Parathyroid adenoma (tissue), 2 donors: ENCODE measurements around the gene HRC.

ENCODE experiments used
- H2AFZ ChIP-seq: fragments of 300-600 bp; sonication (generic); one replicate; pipeline ENCODE4 v1.7.0; 2017; ENCODE audit warnings: antibody characterized with exemption, mild to moderate bottlenecking
- H3K27ac ChIP-seq: fragments of 300-600 bp; sonication (generic); one replicate; pipeline ENCODE4 v1.7.0; 2017
- H3K27me3 ChIP-seq: fragments of 300-600 bp; sonication (generic); one replicate; pipeline ENCODE4 v1.7.0; 2017; ENCODE audit warnings: low read length; ENCODE audit not compliant: control insufficient read depth, insufficient read depth
- H3K36me3 ChIP-seq: fragments of 300-600 bp; sonication (generic); one replicate; pipeline ENCODE4 v1.7.0; 2017; ENCODE audit warnings: low read length; ENCODE audit not compliant: control insufficient read depth, insufficient read depth
- H3K4me1 ChIP-seq: fragments of 300-600 bp; sonication (generic); one replicate; pipeline ENCODE4 v1.7.0; 2017; ENCODE audit warnings: control low read depth
- H3K4me2 ChIP-seq: fragments of 300-600 bp; sonication (generic); one replicate; pipeline ENCODE4 v1.7.0; 2017; ENCODE audit warnings: low read length
- H3K4me3 ChIP-seq: fragments of 300-600 bp; sonication (generic); one replicate; pipeline ENCODE4 v1.7.0; 2017; ENCODE audit warnings: low read depth, low read length
- H3K79me2 ChIP-seq: fragments of 300-600 bp; sonication (generic); one replicate; pipeline ENCODE4 v1.7.0; 2017; ENCODE audit warnings: control low read depth
- H3K9ac ChIP-seq: fragments of 300-600 bp; sonication (generic); one replicate; pipeline ENCODE4 v1.7.0; 2017; ENCODE audit warnings: mild to moderate bottlenecking
- H3K9me3 ChIP-seq: fragments of 300-600 bp; sonication (generic); one replicate; pipeline ENCODE4 v1.7.0; 2017; ENCODE audit warnings: low read length; ENCODE audit not compliant: control insufficient read depth
- CTCF ChIP-seq: fragments of 300-600 bp; sonication (generic); IDR thresholded peaks from one replicate; pipeline ENCODE4 v1.7.0; 2017; ENCODE audit warnings: antibody characterized with exemption, mild to moderate bottlenecking
- donor health status: primary hyperparathyroidism.

HRC gene

GRCh38 chr19:49109569-49110233 lies 45.5 kb downstream of the HRC start:
- H3K9me3 ChIP-seq = no peaks in the 10 kb centered on the region
- H2AFZ ChIP-seq = no peak overlapping the region
- TF ChIP-seq CTCF = no peak
- H3K4me1 ChIP-seq = peaks cover 4% of the 10 kb centered on the region
- no peaks in the 10 kb centered on the region for H3K36me3 ChIP-seq
- H3K4me2 ChIP-seq = no peak overlapping the region
- H3K27ac ChIP-seq = no peak overlapping the region
- no peak overlapping the region for H3K4me3 ChIP-seq
- no peaks in the 10 kb centered on the region for H3K79me2 ChIP-seq
- H3K27me3 ChIP-seq = no peaks in the 10 kb centered on the region
- no peak overlapping the region for H3K9ac ChIP-seq

DNA sequence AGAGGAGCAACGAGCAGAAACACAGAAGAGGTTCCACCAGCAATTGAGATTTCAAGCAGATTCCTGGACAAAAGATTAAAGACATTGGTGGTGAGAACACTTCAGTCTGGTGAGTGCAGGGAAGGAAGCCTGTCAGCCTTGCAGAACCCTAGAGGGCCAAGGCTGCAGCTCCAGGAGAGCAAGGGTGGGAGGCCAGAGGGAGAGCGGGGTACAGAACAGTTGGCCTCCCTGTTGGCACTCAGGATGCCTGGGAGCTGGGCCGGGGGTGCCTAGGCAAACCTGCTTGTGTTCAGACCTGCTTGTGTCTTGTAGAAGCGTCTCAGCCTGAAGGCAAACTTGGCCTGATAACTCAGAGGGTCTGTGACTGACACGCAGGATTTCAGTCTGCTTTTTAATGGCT lies 46.1 kb downstream of the HRC start:
- Histone ChIP-seq H3K4me3 (no peak overlapping the region), H3K27ac (no peak overlapping the region), H2AFZ (no peak overlapping the region), H3K4me2 (no peak overlapping the region), H3K4me1 (peaks cover 4% of the 10 kb centered on the region), H3K36me3 (no peaks in the 10 kb centered on the region), H3K27me3 (no peaks in the 10 kb centered on the region), H3K79me2 (no peaks in the 10 kb centered on the region), H3K9me3 (no peaks in the 10 kb centered on the region), H3K9ac (no peak overlapping the region)
- no peak for TF ChIP-seq CTCF

DNA sequence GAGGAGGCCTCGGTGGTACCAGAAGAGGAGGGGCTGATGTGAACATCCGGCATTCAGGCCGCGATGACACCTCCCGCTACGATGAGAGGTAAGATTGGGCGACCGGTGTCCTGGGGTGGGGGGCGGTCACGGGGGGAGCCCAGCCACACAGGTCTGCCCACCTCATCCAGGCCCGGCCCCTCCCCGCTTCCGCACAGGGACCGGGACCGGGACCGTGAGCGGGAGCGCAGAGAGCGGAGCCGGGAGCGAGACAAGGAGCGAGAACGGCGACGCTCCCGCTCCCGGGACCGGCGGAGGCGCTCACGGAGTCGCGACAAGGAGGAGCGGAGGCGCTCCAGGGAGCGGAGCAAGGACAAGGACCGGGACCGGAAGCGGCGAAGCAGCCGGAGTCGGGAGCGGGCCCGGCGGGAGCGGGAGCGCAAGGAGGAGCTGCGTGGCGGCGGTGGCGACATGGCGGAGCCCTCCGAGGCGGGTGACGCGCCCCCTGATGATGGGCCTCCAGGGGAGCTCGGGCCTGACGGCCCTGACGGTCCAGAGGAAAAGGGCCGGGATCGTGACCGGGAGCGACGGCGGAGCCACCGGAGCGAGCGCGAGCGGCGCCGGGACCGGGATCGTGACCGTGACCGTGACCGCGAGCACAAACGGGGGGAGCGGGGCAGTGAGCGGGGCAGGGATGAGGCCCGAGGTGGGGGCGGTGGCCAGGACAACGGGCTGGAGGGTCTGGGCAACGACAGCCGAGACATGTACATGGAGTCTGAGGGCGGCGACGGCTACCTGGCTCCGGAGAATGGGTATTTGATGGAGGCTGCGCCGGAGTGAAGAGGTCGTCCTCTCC lies 47.4 kb downstream of the HRC start:
- no peaks in the 10 kb centered on the region for H3K9me3 ChIP-seq
- H3K27ac ChIP-seq = no peak overlapping the region
- H3K4me1 ChIP-seq = no peaks in the 10 kb centered on the region
- no peak for TF ChIP-seq CTCF
- no peak overlapping the region for H2AFZ ChIP-seq
- no peaks in the 10 kb centered on the region for H3K27me3 ChIP-seq
- no peak overlapping the region for H3K4me2 ChIP-seq
- H3K4me3 ChIP-seq = no peak overlapping the region
- no peak overlapping the region for H3K9ac ChIP-seq
- no peaks in the 10 kb centered on the region for H3K36me3 ChIP-seq
- H3K79me2 ChIP-seq = no peaks in the 10 kb centered on the region

DNA sequence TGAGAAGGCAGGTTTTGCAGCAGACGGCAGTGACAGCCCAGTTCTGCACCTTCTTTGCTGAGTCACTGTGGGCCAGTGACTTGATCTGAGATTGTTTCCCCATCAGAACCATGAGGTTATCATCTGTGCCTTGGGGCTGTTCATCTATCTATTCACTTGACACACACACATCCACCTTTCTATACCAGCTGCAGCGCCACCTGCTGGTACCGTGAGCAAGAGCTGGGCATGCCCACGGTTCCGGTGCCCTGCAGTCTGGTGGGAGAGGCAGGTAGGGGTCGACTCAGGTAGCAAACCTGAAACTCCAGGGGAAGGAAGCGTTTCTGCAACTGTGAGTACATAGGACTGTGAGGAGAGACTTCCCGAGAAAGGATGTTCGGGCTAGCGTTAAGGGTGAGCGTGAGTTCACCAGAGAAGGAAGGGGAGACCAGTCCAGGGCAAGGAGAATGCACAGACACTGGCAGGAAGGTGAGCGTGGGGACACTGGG lies 48.5 kb downstream of the HRC start:
- Histone ChIP-seq H3K36me3 (no peaks in the 10 kb centered on the region), H3K9ac (no peak overlapping the region), H3K4me2 (no peak overlapping the region), H3K4me1 (no peaks in the 10 kb centered on the region), H3K9me3 (no peaks in the 10 kb centered on the region), H2AFZ (no peak overlapping the region), H3K27ac (no peak overlapping the region), H3K27me3 (no peaks in the 10 kb centered on the region), H3K4me3 (no peak overlapping the region), H3K79me2 (peaks cover 2% of the 10 kb centered on the region)
- TF ChIP-seq CTCF = peak; percentile 85
